HepG2 (cell line): Measurements from ENCODE around the gene DEFB124. TPM values are rescaled to one million over a fixed set of nuclear protein-coding genes. Genes with fewer than 3 reads are reported as not detected.

ENCODE experiments used
- ARID2 ChIP-seq: sonication (generic); formaldehyde crosslinking; IDR thresholded peaks from 2 replicates; pipeline ENCODE4 v1.8.1; 2022; ENCODE audit warnings: mild to moderate bottlenecking, missing genetic modification reagents, borderline replicate concordance
- ETV6 ChIP-seq: sonication (generic); formaldehyde crosslinking; conservative IDR thresholded peaks from 2 replicates; pipeline ENCODE4 v1.4.0; 2020; ENCODE audit warnings: missing genetic modification reagents
- HOXD1 ChIP-seq: sonication (generic); formaldehyde crosslinking; IDR thresholded peaks from 2 replicates; pipeline ENCODE4 v1.5.0; 2020; ENCODE audit warnings: missing genetic modification reagents
- MTF2 ChIP-seq: sonication (generic); formaldehyde crosslinking; IDR thresholded peaks from 2 replicates; pipeline ENCODE4 v1.5.0; 2020; ENCODE audit warnings: missing genetic modification reagents, borderline replicate concordance
- MYC ChIP-seq: sonication (generic); formaldehyde crosslinking; IDR thresholded peaks from 2 replicates; pipeline ENCODE4 v1.9.0; 2021; ENCODE audit warnings: missing genetic modification reagents, borderline replicate concordance
- NRL ChIP-seq: sonication (generic); formaldehyde crosslinking; IDR thresholded peaks from 2 replicates; pipeline ENCODE4 v1.5.0; 2020; ENCODE audit warnings: missing genetic modification reagents, mild to moderate bottlenecking, moderate library complexity, borderline replicate concordance
- PRPF4 ChIP-seq: fragments of 200-400 bp; formaldehyde crosslinking; IDR thresholded peaks from 2 replicates; pipeline ENCODE4 v1.6.1; 2016; ENCODE audit warnings: low read length, low read depth; ENCODE audit not compliant: poor library complexity, severe bottlenecking
- RBFOX2 ChIP-seq: fragments of 200-400 bp; formaldehyde crosslinking; IDR thresholded peaks from 2 replicates; pipeline ENCODE4 v1.6.1; 2017; ENCODE audit warnings: low read depth, mild to moderate bottlenecking, low read length
- ZNF101 ChIP-seq: sonication (generic); formaldehyde crosslinking; IDR thresholded peaks from 2 replicates; pipeline ENCODE4 v1.4.0; 2020; ENCODE audit warnings: mild to moderate bottlenecking, low read depth, missing genetic modification reagents, borderline replicate concordance
- ZNF329 ChIP-seq: sonication (generic); formaldehyde crosslinking; IDR thresholded peaks from 2 replicates; pipeline ENCODE4 v1.9.0; 2021; ENCODE audit warnings: low read depth, mild to moderate bottlenecking, missing genetic modification reagents
- ZNF333 ChIP-seq: sonication (generic); formaldehyde crosslinking; IDR thresholded peaks from 2 replicates; pipeline ENCODE4 v1.4.0; 2020; ENCODE audit warnings: mild to moderate bottlenecking, missing genetic modification reagents, borderline replicate concordance
- ZNF441 ChIP-seq: sonication (generic); formaldehyde crosslinking; IDR thresholded peaks from 2 replicates; pipeline ENCODE4 v1.7.0; 2021; ENCODE audit warnings: missing genetic modification reagents, borderline replicate concordance
- ZNF737 ChIP-seq: sonication (generic); formaldehyde crosslinking; IDR thresholded peaks from 2 replicates; pipeline ENCODE4 v1.5.0; 2020; ENCODE audit warnings: missing genetic modification reagents, mild to moderate bottlenecking, borderline replicate concordance
- ZNF850 ChIP-seq: sonication (generic); formaldehyde crosslinking; conservative IDR thresholded peaks from 2 replicates; pipeline ENCODE4 v1.9.0; 2021; ENCODE audit warnings: mild to moderate bottlenecking, missing genetic modification reagents
- polyA plus RNA-seq, 8 experiments: library from polyadenylated mRNA; depleted of rRNA in 3 of 8; stranded (reverse) in 7 of 8; unstranded in 1 of 8; fragments of >200 nt; fragmentation: Illumina TruSeq in 4 of 8; extraction: Trizol in 4 of 8; gene quantifications; 2 replicates each; pipeline versions ENCODE4 v1.2.1 to v1.2.3, GENCODE V29; 2011 to 2016; ENCODE audit warnings: low read depth in 4 of 8, missing spikeins in 1 of 8, mixed read lengths in 1 of 8; ENCODE audit not compliant: insufficient read depth in 1 of 8
- total RNA-seq, 5 experiments: library from RNA; depleted of rRNA; stranded (reverse); fragments of >200 nt; fragmentation: Illumina TruSeq; extraction: Trizol; gene quantifications; 2 replicates each; pipeline ENCODE4 v1.2.3, GENCODE V29; 2016; ENCODE audit warnings: low read depth in 1 of 5
- TF ChIP-seq, protein P1 (sequence below): sonication (generic); formaldehyde crosslinking; IDR thresholded peaks from 2 replicates; pipeline ENCODE4 v1.5.0; 2020; ENCODE audit warnings: mild to moderate bottlenecking, missing genetic modification reagents
- TF ChIP-seq, protein P2 (sequence below): sonication (generic); formaldehyde crosslinking; IDR thresholded peaks from 2 replicates; pipeline ENCODE4 v1.4.0; 2020; ENCODE audit warnings: missing genetic modification reagents, borderline replicate concordance
- TF ChIP-seq, protein P3 (sequence below): sonication (generic); formaldehyde crosslinking; IDR thresholded peaks from 2 replicates; pipeline ENCODE4 v1.5.1; 2020; ENCODE audit warnings: mild to moderate bottlenecking, missing genetic modification reagents, moderate library complexity

The DEFB124 gene
- total and polyA plus RNA-seq, 2 of the 13 experiments (the other 11 are each of a cell fraction or from before 2014, with no cell fraction given): not detected

DNA sequence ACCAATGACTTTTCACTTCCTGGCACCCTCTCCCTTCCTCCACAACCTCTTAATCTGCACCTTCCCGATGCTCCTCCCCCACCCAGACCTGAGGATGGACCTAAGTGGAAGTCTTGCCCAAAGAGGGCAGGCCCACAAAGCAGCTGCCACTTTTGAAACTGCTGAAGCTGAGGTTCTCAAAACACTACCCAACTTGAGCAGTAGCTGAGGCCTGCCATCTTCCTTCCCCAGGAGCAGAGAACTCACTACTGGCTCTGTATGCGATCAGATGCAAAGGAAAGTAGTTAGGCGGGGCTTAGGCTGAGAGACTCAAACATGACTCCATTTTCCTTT, 40.8 kb upstream of the DEFB124 start (continued):
- TF ChIP-seq, protein P1, sequence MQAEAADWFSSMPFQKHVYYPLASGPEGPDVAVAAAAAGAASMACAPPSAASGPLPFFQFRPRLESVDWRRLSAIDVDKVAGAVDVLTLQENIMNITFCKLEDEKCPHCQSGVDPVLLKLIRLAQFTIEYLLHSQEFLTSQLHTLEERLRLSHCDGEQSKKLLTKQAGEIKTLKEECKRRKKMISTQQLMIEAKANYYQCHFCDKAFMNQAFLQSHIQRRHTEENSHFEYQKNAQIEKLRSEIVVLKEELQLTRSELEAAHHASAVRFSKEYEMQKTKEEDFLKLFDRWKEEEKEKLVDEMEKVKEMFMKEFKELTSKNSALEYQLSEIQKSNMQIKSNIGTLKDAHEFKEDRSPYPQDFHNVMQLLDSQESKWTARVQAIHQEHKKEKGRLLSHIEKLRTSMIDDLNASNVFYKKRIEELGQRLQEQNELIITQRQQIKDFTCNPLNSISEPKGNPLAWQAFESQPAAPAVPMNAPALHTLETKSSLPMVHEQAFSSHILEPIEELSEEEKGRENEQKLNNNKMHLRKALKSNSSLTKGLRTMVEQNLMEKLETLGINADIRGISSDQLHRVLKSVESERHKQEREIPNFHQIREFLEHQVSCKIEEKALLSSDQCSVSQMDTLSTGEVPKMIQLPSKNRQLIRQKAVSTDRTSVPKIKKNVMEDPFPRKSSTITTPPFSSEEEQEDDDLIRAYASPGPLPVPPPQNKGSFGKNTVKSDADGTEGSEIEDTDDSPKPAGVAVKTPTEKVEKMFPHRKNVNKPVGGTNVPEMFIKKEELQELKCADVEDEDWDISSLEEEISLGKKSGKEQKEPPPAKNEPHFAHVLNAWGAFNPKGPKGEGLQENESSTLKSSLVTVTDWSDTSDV (CRISPR knock-in tag): 0 out of 2 replicates have a peak, but pooled peaks have one; percentile 9
- no peak for TF ChIP-seq ZNF441 (CRISPR knock-in tag)
- TF ChIP-seq, protein P2, sequence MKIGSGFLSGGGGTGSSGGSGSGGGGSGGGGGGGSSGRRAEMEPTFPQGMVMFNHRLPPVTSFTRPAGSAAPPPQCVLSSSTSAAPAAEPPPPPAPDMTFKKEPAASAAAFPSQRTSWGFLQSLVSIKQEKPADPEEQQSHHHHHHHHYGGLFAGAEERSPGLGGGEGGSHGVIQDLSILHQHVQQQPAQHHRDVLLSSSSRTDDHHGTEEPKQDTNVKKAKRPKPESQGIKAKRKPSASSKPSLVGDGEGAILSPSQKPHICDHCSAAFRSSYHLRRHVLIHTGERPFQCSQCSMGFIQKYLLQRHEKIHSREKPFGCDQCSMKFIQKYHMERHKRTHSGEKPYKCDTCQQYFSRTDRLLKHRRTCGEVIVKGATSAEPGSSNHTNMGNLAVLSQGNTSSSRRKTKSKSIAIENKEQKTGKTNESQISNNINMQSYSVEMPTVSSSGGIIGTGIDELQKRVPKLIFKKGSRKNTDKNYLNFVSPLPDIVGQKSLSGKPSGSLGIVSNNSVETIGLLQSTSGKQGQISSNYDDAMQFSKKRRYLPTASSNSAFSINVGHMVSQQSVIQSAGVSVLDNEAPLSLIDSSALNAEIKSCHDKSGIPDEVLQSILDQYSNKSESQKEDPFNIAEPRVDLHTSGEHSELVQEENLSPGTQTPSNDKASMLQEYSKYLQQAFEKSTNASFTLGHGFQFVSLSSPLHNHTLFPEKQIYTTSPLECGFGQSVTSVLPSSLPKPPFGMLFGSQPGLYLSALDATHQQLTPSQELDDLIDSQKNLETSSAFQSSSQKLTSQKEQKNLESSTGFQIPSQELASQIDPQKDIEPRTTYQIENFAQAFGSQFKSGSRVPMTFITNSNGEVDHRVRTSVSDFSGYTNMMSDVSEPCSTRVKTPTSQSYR: peak; percentile 42; the same call in 1 of the 2 replicates
- no peak for TF ChIP-seq HOXD1 (CRISPR knock-in tag)
- 0 out of 2 replicates have a peak, but pooled peaks have one; percentile 38 for TF ChIP-seq ETV6
- no peak for TF ChIP-seq RBFOX2
- no peak for TF ChIP-seq ZNF101 (CRISPR knock-in tag)
- TF ChIP-seq, protein P3, sequence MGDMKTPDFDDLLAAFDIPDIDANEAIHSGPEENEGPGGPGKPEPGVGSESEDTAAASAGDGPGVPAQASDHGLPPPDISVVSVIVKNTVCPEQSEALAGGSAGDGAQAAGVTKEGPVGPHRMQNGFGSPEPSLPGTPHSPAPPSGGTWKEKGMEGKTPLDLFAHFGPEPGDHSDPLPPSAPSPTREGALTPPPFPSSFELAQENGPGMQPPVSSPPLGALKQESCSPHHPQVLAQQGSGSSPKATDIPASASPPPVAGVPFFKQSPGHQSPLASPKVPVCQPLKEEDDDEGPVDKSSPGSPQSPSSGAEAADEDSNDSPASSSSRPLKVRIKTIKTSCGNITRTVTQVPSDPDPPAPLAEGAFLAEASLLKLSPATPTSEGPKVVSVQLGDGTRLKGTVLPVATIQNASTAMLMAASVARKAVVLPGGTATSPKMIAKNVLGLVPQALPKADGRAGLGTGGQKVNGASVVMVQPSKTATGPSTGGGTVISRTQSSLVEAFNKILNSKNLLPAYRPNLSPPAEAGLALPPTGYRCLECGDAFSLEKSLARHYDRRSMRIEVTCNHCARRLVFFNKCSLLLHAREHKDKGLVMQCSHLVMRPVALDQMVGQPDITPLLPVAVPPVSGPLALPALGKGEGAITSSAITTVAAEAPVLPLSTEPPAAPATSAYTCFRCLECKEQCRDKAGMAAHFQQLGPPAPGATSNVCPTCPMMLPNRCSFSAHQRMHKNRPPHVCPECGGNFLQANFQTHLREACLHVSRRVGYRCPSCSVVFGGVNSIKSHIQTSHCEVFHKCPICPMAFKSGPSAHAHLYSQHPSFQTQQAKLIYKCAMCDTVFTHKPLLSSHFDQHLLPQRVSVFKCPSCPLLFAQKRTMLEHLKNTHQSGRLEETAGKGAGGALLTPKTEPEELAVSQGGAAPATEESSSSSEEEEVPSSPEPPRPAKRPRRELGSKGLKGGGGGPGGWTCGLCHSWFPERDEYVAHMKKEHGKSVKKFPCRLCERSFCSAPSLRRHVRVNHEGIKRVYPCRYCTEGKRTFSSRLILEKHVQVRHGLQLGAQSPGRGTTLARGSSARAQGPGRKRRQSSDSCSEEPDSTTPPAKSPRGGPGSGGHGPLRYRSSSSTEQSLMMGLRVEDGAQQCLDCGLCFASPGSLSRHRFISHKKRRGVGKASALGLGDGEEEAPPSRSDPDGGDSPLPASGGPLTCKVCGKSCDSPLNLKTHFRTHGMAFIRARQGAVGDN: no peak
- no peak for TF ChIP-seq ZNF329 (CRISPR knock-in tag)
- TF ChIP-seq ARID2: 0 out of 2 replicates have a peak, but pooled peaks have one; percentile 36
- TF ChIP-seq ZNF850 (CRISPR knock-in tag): no peak
- TF ChIP-seq MYC (CRISPR knock-in tag): no peak
- no peak for TF ChIP-seq PRPF4
- peak; percentile 7; the same call in 1 of the 2 replicates for TF ChIP-seq ZNF737 (CRISPR knock-in tag)
- TF ChIP-seq ZNF333 (CRISPR knock-in tag): no peak
- 0 out of 2 replicates have a peak, but pooled peaks have one; percentile 49 for TF ChIP-seq NRL (CRISPR knock-in tag)
- no peak for TF ChIP-seq MTF2 (CRISPR knock-in tag)
